Hepatocyte (in vitro differentiated cells): ENCODE results near the gene MSLN.

ENCODE experiments used
- CTCF ChIP-seq: fragments of 200-600 bp; sonication (generic); IDR thresholded peaks from 2 replicates; pipeline ENCODE4 v1.5.1; 2016; ENCODE audit warnings: antibody characterized with exemption, mild to moderate bottlenecking; ENCODE audit not compliant: poor library complexity
- EZH2 ChIP-seq: fragments of 200-600 bp; sonication (generic); IDR thresholded peaks from 2 replicates; pipeline ENCODE4 v1.6.1; 2016; ENCODE audit warnings: antibody characterized with exemption, mild to moderate bottlenecking, borderline replicate concordance
- EZH2phosphoT487 ChIP-seq: fragments of 200-600 bp; sonication (generic); IDR thresholded peaks from one replicate; pipeline ENCODE4 v1.6.1; 2018; ENCODE audit warnings: antibody characterized with exemption, mild to moderate bottlenecking, low read depth, moderate library complexity; ENCODE audit not compliant: unreplicated experiment, severe bottlenecking

DNA sequence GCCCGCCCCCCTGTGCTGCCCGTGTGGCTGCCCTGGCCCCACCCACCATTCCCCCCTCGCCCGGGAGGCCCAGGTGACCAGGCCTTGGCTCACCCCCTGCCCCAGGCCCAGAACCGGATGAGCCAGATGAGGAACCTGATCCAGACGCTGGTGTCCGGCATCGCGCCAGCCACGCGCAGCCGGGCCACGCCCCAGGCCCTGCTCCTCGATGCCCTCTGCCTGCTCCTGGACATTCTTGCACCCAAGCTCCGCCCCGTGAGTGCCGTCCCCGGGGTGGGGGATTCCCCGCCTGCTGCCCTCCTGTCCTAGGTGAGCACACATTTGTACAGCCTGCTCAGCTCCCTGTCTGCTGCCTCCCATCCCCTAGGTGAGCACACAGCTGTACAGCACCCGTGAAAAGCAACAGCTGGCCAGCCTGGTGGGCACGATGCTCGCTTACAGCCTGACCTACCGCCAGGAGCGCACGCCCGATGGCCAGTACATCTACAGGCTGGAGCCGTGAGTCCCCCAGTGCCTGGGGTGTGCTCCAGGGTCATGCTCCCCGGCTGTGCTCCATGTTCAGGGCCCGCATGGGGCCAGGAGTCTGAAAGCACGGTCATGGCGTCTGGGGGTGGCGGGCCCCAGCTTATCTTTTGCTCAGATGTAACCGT, 35.2 kb downstream of the MSLN start:
- no peak for TF ChIP-seq CTCF
- no peak for TF ChIP-seq EZH2phosphoT487
- TF ChIP-seq EZH2, result no peak
